ENCODE results near the gene MYRF. TPM values are rescaled to one million over a fixed set of nuclear protein-coding genes. Genes with fewer than 3 reads are reported as not detected.

MYRF gene
- total and polyA plus RNA-seq, 2 of the 13 experiments (the other 11 are each of a cell fraction or from before 2014, with no cell fraction given): 10.2 to 25.9 TPM

DNA sequence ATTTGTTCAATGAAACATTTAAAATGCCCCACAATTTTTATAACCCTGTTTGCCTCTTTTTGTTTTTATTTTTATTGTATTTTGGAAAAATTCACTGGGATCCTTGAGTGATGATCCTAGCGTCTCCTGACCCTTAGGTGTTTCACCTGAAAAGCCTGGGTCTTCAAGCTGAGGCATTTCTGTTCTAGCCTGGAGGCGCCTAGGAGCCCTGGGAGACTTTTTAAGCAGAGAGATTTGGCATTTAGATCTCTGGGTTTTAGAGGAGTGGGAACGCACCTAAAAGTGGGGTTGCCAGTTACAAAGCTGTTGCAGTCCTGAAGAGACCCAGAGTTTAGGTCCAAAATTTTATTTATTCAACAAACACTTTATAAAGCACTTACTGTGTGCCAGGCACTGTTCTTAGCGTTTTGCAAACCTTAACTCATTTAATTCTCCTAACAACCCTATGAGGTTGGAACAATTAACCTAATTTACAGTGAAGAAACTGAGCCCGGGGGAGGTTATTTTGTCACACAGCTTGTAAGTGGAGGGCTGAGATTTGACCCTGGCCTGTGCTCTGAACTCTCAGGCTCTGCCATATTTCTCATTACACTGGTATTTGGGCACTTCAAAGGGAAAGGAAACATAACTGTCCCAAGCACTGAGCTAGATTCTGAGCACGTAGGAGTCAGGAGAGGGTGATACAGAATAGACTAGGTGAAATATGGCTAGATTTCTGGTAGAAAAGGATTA lies 65.2 kb downstream of the MYRF start (continued):
- TF ChIP-seq ZNF282 (IDR thresholded peaks at IDR 0.05; ENCODE audit: partially characterized antibody) (no peak), ZNF577 (CRISPR knock-in tag; IDR thresholded peaks at IDR 0.05; ENCODE audit: borderline replicate concordance, low read depth) (no peak), RAD51 (IDR thresholded peaks at IDR 0.05; ENCODE audit: borderline replicate concordance) (no peak), SYNCRIP (IDR thresholded peaks at IDR 0.05; ENCODE audit: insufficient read depth, low read depth, low read length) (no peak), TEAD3 (CRISPR knock-in tag; optimal IDR thresholded peaks at IDR 0.05; ENCODE audit: borderline replicate concordance) (peak; percentile 35), PHF21A (CRISPR knock-in tag; IDR thresholded peaks at IDR 0.05) (peak; percentile 53; the same call in 1 of the 2 replicates), MEIS2 (CRISPR knock-in tag; IDR thresholded peaks at IDR 0.05) (no peak), ZFP36 (IDR thresholded peaks at IDR 0.05; ENCODE audit: borderline replicate concordance, low read depth, low read length, partially characterized antibody) (no peak)
- TF ChIP-seq, protein P1, sequence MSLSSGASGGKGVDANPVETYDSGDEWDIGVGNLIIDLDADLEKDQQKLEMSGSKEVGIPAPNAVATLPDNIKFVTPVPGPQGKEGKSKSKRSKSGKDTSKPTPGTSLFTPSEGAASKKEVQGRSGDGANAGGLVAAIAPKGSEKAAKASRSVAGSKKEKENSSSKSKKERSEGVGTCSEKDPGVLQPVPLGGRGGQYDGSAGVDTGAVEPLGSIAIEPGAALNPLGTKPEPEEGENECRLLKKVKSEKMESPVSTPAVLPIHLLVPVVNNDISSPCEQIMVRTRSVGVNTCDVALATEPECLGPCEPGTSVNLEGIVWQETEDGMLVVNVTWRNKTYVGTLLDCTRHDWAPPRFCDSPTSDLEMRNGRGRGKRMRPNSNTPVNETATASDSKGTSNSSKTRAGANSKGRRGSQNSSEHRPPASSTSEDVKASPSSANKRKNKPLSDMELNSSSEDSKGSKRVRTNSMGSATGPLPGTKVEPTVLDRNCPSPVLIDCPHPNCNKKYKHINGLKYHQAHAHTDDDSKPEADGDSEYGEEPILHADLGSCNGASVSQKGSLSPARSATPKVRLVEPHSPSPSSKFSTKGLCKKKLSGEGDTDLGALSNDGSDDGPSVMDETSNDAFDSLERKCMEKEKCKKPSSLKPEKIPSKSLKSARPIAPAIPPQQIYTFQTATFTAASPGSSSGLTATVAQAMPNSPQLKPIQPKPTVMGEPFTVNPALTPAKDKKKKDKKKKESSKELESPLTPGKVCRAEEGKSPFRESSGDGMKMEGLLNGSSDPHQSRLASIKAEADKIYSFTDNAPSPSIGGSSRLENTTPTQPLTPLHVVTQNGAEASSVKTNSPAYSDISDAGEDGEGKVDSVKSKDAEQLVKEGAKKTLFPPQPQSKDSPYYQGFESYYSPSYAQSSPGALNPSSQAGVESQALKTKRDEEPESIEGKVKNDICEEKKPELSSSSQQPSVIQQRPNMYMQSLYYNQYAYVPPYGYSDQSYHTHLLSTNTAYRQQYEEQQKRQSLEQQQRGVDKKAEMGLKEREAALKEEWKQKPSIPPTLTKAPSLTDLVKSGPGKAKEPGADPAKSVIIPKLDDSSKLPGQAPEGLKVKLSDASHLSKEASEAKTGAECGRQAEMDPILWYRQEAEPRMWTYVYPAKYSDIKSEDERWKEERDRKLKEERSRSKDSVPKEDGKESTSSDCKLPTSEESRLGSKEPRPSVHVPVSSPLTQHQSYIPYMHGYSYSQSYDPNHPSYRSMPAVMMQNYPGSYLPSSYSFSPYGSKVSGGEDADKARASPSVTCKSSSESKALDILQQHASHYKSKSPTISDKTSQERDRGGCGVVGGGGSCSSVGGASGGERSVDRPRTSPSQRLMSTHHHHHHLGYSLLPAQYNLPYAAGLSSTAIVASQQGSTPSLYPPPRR (CRISPR knock-in tag; IDR thresholded peaks at IDR 0.05; ENCODE audit: borderline replicate concordance): no peak
- TF ChIP-seq, protein P2, sequence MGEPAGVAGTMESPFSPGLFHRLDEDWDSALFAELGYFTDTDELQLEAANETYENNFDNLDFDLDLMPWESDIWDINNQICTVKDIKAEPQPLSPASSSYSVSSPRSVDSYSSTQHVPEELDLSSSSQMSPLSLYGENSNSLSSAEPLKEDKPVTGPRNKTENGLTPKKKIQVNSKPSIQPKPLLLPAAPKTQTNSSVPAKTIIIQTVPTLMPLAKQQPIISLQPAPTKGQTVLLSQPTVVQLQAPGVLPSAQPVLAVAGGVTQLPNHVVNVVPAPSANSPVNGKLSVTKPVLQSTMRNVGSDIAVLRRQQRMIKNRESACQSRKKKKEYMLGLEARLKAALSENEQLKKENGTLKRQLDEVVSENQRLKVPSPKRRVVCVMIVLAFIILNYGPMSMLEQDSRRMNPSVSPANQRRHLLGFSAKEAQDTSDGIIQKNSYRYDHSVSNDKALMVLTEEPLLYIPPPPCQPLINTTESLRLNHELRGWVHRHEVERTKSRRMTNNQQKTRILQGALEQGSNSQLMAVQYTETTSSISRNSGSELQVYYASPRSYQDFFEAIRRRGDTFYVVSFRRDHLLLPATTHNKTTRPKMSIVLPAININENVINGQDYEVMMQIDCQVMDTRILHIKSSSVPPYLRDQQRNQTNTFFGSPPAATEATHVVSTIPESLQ (CRISPR knock-in tag; conservative IDR thresholded peaks at IDR 0.05): no peak

All from HepG2 (cell line).